ENCODE data around the gene BMP15.

DNA sequence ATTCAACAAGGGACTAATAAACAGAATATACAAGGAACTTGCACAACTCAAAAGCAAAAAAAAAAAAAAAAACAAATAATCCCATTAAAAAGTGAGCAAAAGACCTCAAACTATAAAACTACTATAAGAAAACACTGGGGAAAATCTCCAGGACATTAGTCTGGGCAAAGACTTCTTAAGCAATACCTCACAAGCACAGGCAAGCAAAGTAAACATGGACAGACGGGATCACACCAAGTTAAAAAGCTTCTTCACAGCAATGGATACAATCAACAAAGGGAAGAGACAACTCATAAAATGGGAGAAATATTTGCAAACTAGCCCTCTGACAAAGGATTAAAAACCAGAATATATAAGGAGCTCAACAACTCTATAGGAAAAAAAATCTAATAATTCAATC is 17.1 kb upstream of the BMP15 start:
- TF ChIP-seq, protein P1, sequence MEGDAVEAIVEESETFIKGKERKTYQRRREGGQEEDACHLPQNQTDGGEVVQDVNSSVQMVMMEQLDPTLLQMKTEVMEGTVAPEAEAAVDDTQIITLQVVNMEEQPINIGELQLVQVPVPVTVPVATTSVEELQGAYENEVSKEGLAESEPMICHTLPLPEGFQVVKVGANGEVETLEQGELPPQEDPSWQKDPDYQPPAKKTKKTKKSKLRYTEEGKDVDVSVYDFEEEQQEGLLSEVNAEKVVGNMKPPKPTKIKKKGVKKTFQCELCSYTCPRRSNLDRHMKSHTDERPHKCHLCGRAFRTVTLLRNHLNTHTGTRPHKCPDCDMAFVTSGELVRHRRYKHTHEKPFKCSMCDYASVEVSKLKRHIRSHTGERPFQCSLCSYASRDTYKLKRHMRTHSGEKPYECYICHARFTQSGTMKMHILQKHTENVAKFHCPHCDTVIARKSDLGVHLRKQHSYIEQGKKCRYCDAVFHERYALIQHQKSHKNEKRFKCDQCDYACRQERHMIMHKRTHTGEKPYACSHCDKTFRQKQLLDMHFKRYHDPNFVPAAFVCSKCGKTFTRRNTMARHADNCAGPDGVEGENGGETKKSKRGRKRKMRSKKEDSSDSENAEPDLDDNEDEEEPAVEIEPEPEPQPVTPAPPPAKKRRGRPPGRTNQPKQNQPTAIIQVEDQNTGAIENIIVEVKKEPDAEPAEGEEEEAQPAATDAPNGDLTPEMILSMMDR (conservative IDR thresholded peaks at IDR 0.05) = no peak
- TF ChIP-seq EZH2 (IDR thresholded peaks at IDR 0.05; ENCODE audit: low read depth) = no peak
